Measurements from ENCODE around the gene LRRC4B.
"Not testable (repeated sequence)": the region's sequence is repeated elsewhere in the genome, so short reads cannot be mapped to it uniquely, and the experiment has no call there.

Gene LRRC4B, protein sequence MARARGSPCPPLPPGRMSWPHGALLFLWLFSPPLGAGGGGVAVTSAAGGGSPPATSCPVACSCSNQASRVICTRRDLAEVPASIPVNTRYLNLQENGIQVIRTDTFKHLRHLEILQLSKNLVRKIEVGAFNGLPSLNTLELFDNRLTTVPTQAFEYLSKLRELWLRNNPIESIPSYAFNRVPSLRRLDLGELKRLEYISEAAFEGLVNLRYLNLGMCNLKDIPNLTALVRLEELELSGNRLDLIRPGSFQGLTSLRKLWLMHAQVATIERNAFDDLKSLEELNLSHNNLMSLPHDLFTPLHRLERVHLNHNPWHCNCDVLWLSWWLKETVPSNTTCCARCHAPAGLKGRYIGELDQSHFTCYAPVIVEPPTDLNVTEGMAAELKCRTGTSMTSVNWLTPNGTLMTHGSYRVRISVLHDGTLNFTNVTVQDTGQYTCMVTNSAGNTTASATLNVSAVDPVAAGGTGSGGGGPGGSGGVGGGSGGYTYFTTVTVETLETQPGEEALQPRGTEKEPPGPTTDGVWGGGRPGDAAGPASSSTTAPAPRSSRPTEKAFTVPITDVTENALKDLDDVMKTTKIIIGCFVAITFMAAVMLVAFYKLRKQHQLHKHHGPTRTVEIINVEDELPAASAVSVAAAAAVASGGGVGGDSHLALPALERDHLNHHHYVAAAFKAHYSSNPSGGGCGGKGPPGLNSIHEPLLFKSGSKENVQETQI

DNA sequence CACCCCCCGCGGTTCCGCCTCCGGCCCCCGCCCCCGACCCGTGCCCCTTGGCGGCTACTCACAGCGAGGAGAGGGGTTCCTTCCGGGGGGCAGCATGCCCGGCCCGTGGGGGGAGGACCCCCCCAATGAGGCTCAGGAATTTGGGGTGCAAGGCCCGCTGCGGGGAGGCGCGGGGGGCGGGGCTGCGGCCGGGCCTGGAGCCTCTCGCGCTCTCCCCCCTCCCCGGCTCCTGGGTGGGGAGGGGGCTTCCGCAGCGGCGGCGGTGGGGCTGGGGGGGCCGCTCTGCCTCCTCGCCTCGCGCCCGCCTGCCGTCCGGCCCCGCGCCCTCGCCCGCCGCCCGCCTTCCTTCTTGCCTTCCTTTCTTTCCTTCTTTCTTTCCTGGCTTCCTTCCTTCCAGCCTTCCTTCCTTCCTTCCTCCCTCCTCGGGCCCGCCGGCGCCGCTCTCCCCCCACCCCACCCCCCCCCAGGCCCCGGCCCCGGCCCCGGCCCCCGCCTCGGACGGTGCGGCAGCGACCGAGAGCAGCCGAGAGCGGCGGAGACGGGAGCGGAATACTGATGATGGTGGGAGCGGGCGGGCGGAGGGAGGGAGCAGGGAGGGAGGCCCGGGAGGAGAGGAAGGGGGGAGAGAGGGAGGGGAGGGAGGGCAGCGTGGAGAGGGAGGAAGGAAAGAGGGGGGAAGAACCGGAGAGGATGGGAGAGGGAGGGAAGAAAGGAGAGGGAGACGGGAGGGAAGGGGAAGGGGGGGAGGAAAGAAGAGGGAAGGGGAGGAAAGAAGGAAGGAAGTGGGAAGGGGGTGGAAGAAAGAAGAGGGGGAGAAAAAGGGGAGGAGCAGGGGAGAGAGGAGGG lies at the start of gene LRRC4B:
Gene LRRC4B (minus strand): TSS at position 554 of the 846 bp plus-strand sequence. CDS start 19,597 bp downstream, outside the sequence.
- DNase-seq = no peak

DNA sequence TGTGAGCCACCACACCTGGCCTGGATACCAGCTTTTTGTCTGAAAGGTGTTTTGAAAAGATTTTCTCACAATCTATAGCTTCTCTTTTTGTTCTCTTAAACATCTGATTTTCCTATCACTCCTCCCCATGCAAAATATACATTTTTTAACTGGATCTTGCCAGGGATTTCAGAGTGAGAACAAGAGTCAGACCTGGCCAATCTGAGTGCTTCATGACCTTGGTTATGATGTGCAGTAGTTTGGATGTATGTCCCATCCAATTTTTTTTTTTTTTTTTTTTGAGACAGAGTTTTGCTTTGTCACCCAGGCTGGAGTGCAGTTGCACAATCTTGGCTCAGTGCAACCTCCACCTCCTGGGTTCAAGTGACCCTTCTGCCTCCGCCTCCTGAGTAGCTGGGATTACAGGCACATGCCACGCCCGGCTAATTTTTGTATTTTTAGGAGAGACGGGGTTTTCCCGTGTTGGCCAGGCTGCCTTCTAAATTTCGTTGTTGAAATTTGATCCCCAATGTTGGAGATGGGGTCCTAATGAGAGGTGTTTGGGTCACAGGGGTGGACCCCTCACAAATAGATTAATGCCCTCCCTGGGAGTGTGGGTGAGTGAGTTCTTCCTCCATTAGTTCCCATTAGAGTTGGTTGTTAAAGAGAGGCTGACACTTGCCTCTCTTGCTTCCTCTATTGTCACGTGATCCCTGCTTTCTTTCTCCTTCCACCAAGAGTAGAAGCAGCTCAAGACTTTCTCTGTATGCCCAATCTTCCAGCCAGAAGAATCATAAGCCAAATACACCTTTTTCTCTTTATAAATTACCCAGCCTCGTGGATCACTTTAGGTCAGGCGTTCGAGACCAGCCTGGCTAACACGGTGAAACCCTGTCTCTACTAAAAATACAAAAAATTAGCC lies 44.5 kb upstream of the LRRC4B start:
- DNase-seq = not testable (repeated sequence)

DNA sequence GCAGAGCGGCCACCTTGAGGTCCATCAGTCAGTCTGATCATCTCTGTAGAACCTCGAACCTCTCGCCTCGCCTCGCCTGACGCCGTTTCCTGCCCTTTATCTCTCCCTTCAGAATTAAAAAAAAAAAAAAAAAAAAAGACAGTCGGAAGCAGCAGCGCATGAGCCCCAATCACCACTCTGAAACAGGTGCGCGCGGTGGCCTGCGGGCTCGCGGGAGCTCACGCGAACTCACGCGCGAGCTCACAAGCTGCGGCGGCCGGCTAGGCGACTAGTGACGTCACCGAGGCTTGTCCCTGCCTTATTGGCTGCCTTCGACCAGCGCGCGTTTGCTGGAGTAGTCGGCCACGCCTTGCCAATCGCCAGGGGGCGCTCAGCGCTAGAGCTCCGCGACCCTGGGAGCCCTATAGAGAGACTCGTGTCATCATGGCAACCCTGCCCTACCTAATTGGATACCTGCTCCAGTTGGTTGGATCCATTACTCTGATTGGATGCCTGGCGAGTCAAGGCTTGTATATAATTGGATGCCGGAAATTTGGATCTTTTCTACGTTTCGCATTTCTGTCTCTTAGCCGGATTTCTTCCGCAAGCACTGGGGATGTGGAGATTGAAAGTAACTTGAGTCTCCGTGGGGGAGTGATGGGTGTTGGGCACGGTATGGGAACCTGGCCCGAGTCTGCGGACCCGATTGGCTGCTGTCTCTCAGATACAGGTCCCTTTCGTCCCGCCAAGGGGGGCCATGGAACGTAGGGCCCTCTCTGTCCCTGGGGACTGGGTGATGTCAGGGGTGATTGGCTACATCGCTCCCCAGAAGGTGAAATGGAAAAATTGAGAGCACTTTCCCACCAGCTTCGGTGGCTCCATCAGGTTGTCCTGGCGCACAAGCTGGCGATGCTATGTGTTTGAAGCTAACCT lies 39.9 kb upstream of the LRRC4B start:
- DNase-seq = peak; percentile 74

GRCh38 chr19:50607388-50607787 lies 39.2 kb upstream of the LRRC4B start:
- DNase-seq = no peak

GRCh38 chr19:50606059-50606836 lies 38.0 kb upstream of the LRRC4B start:
- not testable (repeated sequence) for DNase-seq

DNA sequence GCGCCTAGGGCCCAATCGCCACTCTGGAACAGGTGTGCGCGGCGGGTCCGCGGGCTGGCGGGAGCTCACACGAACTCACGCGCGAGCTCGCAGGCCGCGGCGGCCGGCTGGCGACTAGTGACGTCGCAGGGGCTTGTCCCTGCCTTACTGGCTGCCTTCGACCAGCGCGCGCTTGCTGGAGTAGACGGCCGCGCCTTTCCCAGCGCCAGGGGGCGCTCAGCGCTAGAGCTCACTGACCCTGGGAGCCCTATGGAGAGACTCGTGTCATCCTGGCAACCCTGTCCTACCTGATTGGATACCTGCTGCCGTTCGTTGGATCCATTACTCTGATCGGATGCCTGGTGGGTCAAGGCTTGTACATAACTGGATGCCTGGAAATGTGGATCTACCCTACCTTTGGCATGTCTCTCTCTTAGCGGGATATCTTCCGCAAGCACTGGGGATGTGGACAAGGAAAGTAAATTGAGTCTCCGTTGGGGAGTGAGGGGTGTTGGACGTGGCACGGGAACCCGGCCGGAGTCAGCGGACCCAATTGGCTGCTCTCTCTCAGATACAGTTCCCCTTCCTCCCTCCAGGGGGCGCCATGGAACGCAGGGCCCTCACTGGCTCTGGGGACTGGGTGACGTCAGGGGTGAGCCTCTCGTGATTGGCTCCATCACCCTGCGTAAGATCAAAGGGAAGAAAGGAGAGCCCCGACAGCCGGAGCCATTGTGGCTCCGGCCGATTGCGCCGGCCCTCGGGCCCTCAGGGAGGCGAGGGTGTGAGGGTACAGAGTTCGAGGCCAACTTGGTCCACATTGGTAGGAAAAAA lies 36.2 kb upstream of the LRRC4B start:
- not testable (repeated sequence) for DNase-seq

GRCh38 chr19:50602935-50603334 lies 34.7 kb upstream of the LRRC4B start:
- DNase-seq = no peak

- DNase-seq = no peak
These were observed 34.3 kb upstream of the LRRC4B start for GRCh38 chr19:50602496-50602895.

DNA sequence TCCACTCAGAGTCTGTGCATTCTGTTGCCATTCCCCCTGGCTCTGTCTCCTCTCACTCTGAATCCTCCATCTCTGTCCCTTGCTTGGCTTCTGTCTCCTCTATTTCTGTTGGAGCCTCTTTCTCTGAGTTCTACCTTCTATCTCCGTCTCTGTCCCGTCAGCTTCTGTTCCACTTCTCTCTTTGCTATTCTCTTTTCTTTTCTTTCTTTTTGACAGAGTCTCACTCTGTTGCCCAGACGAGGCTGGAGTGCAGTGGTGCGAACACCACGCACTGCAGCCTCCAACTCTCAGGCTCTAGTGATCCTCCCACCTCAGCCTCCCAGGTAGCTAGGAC lies 33.8 kb upstream of the LRRC4B start:
- DNase-seq = no peak

- DNase-seq = no peak
These were observed 33.3 kb upstream of the LRRC4B start for GRCh38 chr19:50601407-50602088.

DNA sequence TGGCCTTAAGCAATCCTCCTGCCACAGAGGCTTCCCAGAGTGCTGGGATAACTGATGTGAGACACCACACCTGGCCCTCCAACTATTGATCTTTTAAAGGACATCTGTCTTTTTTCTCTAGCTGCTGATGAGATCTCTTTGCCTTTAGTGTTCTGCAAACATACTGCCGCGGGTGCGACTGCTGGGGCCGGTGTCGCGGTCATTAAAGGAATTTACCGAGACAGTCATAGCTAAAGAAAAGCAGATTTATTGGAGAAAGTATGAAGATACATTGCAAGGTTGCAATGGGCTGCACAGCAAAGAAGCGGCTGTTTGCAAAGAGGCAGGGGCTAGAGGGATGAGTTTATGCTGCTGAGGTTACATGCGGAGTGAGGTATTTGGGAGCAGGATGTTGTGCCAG lies 31.2 kb upstream of the LRRC4B start:
- no peak for DNase-seq

DNA sequence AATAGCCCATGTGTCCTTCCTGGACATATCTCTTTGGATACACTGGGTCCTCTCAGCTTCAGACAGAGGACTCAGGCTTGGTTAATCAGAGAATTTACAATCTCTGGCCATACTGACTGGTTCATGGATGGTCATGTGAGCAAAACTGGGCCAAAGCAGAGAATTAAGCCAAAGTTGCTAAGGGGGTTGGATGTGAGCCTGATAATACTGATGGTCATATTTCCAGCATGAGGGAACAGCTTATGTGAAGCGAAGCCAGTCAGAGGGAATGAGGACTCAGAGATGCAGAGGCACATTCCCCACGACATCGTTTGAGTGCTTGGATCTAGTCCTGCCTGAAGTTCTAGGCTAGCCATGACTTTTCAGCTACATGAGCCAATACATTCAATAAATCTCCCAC lies 22.0 kb upstream of the LRRC4B start:
- DNase-seq = no peak

DNA sequence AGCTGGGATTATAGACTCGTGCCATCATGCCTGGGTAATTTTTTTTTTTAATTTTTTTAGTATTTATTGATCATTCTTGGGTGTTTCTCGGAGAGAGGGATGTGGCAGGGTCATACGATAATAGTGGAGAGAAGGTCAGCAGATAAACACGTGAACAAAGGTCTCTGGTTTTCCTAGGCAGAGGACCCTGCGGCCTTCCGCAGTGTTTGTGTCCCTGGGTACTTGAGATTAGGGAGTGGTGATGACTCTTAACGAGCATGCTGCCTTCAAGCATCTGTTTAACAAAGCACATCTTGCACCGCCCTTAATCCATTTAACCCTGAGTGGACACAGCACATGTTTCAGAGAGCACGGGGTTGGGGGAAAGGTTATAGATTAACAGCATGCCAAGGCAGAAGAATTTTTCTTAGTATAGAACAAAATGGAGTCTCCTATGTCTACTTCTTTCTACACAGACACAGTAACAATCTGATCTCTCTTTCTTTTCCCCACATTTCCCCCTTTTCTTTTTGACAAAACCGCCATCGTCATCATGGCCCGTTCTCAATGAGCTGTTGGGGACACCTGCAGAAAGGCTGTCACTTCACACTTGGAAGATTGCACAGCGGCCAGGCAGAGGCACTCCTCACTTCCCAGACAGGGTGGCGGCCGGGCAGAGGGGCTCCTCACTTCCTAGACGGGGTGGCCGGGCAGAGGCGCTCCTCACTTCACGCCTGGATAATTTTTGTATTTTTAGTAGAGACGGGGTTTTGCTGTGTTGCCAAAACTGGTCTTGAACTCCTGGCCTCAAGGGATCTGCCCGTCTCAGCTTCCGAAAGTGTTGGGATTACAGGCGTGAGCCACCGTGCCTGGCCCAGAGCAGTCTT lies 13.8 kb upstream of the LRRC4B start:
- DNase-seq = not testable (repeated sequence)

DNA sequence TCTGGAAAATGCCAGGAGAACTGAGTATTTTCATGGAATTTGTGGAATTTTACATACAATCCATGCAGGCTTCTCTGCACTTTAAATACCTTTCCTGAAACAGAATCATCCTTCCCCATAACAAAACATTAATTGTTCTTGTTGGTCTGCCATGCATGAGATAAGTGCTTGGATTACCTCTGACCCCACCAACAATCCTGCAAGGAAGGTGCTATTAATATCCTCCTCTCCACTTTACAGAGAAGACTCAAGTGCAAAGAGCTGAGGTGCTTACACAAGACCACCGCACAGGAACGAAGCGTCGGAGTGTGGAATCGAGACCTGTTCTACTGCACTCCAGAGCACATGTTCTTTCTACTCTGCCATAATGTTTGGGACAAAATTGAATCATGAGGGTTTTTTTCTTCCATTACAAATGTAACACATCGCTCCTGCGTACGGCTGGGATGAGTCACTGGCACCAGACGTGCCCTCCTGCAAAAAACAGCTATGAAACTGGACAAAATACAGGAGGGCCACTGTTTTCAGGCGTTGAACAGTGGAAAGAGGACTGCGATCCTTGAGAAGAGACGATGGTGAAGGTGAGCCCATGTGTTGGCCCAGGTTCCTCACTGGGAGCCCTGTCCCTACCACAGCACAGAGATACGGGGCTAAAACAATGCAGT lies 12.9 kb upstream of the LRRC4B start:
- no peak for DNase-seq

GRCh38 chr19:50580240-50580639 lies 12.0 kb upstream of the LRRC4B start:
- DNase-seq = no peak

DNA sequence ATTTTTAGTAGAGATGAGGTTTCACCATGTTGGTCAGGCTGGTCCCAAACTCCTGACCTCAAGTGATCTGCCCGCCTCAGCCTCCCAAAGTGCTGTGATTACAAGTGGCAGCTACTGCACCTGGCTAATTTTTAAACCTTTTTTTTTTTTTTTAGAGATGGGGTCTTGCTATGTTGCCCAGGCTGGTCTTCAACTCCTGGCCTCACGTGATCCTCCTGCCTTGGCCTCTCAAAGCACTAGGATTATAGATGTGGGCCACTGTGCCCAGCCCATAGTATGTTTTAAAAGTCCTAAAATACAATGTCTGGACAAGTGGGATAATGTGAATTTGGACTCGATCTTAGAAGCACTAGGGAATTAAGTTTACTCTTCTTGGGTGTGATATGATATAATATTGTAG lies 8.5 kb upstream of the LRRC4B start:
- not testable (repeated sequence) for DNase-seq

DNA sequence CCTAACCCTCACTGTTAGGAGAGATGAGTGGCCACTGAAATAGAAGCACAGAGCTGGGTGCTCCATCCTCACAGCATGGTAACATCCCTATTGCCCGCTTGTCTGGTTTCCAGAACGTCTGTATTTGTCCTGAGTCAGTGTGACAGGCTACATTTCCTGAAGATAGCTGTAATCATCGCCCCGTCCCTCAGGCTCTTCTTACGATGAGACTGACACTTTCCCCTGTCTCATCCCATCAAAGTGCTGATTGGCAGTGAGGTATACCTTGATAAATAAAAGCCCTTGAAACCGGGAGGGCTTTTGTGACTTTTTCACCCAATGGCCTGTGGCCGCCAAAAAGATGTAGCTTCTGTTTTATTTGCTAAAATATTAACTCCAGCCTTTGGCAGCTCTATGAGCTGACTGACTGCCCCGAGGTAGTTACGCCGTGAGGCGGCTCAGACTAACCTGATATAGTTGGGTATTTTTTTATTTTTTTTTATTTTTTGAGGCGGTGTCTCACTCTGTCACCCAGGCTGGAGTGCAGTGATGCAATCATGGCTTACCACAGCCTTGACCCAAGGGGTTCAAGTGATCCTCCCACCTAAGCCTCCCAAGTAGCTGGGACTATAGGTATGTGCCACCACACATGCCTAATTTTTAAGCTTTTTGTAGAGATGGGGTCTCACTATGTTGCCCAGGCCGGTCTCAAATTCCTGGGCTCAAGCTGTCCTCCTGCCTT lies 5.7 kb upstream of the LRRC4B start:
- no peak for DNase-seq

All from CD4-positive, alpha-beta T cell treated with Interleukin-17A for 1 hour (primary cell).